ENCODE measurements around the gene MRPL36.
"Not testable (repeated sequence)": the region's sequence is repeated elsewhere in the genome, so short reads cannot be mapped to it uniquely, and the experiment has no call there.

The MRPL36 gene

DNA sequence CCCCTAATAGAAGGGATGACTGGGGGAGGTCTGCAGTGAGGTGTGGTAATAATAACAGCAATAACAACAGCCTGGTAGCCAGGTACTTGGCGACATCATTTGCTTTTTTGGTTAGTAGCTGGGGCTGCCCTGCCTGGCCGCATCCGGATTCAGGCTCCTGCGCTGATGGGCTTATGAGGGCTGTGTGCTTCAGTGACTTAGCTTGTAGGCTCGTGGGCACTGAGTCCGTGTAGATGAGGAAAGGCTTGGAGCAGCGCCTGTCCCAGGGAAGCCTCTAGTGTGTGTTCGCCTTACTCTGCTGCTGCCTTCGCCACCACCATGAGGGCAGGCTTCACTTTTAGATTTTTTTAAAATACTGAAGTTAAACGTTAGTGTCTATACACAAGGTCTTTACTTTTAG is 6.1 kb upstream of the MRPL36 start:
- H3K4me3 ChIP-seq (ENCODE audit: low read length): no peak overlapping the region
- H3K27me3 ChIP-seq (ENCODE audit: control insufficient read depth, insufficient read depth, low read length): no peaks in the 10 kb centered on the region
- H3K9me3 ChIP-seq (ENCODE audit: control insufficient read depth, low read length): no peaks in the 10 kb centered on the region
- H3K36me3 ChIP-seq (ENCODE audit: control insufficient read depth, insufficient read depth, low read length): peaks cover 6% of the 10 kb centered on the region
- no peak overlapping the region for H3K9ac ChIP-seq (ENCODE audit: low read length)
- peaks cover 4% of the 10 kb centered on the region for H3K4me1 ChIP-seq (ENCODE audit: control insufficient read depth, insufficient read depth, low read length)

- H3K27me3 ChIP-seq (ENCODE audit: control insufficient read depth, insufficient read depth, low read length): no peaks in the 10 kb centered on the region
- no peak overlapping the region for H3K9ac ChIP-seq (ENCODE audit: low read length)
- peaks cover 4% of the 10 kb centered on the region for H3K4me1 ChIP-seq (ENCODE audit: control insufficient read depth, insufficient read depth, low read length)
- H3K4me3 ChIP-seq (ENCODE audit: low read length): no peak overlapping the region
- H3K36me3 ChIP-seq (ENCODE audit: control insufficient read depth, insufficient read depth, low read length): peaks cover 6% of the 10 kb centered on the region
- no peaks in the 10 kb centered on the region for H3K9me3 ChIP-seq (ENCODE audit: control insufficient read depth, low read length)
Measured at GRCh38 chr5:1805326-1805725, 5.7 kb upstream of the MRPL36 start.

DNA sequence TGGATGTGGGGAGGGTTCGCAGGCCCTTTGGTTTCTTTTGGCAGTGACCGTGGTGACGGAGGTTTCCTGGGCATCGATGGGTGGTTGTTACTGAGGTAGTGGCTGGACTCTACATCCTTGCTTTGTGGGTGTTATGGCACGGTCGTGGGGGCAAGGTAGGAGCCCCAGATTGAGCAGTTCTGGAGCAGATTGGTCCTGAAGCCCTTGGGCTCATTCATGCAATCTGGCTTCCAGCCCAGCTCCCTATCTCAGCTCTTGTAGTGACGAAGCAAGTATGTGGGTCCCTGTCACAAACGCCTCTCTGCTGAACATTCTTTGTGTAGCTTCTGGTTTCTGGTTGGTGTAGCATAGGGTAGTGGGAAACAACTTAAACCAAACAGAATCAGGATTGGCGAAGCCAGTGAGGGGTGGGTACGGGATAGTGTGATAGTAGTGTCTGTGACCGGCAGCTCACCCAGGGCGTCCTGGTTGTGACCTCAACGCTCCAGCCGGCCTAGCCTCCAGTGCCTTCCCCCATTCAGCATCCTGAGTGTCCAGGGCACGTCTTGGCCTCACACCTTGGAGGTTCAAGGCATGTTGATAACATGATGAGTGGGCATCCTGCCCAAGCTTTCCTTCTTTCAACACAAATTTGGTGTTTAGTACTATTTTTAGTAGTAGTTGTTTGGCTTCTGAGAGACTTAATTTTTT is 4.5 kb upstream of the MRPL36 start:
- Histone ChIP-seq H3K9me3 (ENCODE audit: control insufficient read depth, low read length) (no peaks in the 10 kb centered on the region), H3K4me3 (ENCODE audit: low read length) (no peak overlapping the region), H3K36me3 (ENCODE audit: control insufficient read depth, insufficient read depth, low read length) (peaks cover 6% of the 10 kb centered on the region), H3K27me3 (ENCODE audit: control insufficient read depth, insufficient read depth, low read length) (no peaks in the 10 kb centered on the region), H3K4me1 (ENCODE audit: control insufficient read depth, insufficient read depth, low read length) (peaks cover 4% of the 10 kb centered on the region), H3K9ac (ENCODE audit: low read length) (no peak overlapping the region)

DNA sequence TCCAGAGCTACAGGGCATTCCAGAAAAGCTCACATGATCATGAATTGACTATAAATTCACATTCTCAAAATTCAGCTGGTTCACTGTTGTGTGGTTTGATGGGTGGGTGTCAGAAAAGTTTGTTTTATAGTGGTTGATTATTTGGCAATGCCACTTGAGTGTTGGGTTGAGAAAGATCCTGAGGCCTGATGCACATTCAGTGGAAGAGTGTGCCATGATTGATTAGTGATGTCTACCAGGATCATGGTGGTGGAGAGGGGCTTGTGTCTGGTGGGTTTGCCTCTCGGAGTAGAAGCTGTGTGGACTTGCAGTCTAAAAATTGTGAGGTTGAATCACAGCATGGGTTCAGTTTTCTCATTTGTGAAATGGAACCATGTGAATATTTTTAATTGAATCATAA is 3.6 kb upstream of the MRPL36 start:
- H3K27me3 ChIP-seq (ENCODE audit: control insufficient read depth, insufficient read depth, low read length): no peaks in the 10 kb centered on the region
- no peak overlapping the region for H3K9ac ChIP-seq (ENCODE audit: low read length)
- H3K9me3 ChIP-seq (ENCODE audit: control insufficient read depth, low read length): no peaks in the 10 kb centered on the region
- peaks cover 12% of the 10 kb centered on the region for H3K4me1 ChIP-seq (ENCODE audit: control insufficient read depth, insufficient read depth, low read length)
- no peak overlapping the region for H3K4me3 ChIP-seq (ENCODE audit: low read length)
- peaks cover 6% of the 10 kb centered on the region for H3K36me3 ChIP-seq (ENCODE audit: control insufficient read depth, insufficient read depth, low read length)

- Histone ChIP-seq H3K9me3 (ENCODE audit: control insufficient read depth, low read length) (no peaks in the 10 kb centered on the region), H3K4me3 (ENCODE audit: low read length) (peak overlapping the region; percentile 80), H3K4me1 (ENCODE audit: control insufficient read depth, insufficient read depth, low read length) (peaks cover 12% of the 10 kb centered on the region), H3K9ac (ENCODE audit: low read length) (peak overlapping the region; percentile 85), H3K36me3 (ENCODE audit: control insufficient read depth, insufficient read depth, low read length) (peaks cover 6% of the 10 kb centered on the region), H3K27me3 (ENCODE audit: control insufficient read depth, insufficient read depth, low read length) (no peaks in the 10 kb centered on the region)
Measured at GRCh38 chr5:1801967-1802295, 2.3 kb upstream of the MRPL36 start.

- H3K9me3 ChIP-seq (ENCODE audit: control insufficient read depth, low read length): no peaks in the 10 kb centered on the region
- H3K9ac ChIP-seq (ENCODE audit: low read length): peak within 1 kb of the TSS; percentile 85
- peaks cover 6% of the 10 kb centered on the region for H3K36me3 ChIP-seq (ENCODE audit: control insufficient read depth, insufficient read depth, low read length)
- peaks cover 12% of the 10 kb centered on the region for H3K4me1 ChIP-seq (ENCODE audit: control insufficient read depth, insufficient read depth, low read length)
- H3K27me3 ChIP-seq (ENCODE audit: control insufficient read depth, insufficient read depth, low read length): no peaks in the 10 kb centered on the region
- H3K4me3 ChIP-seq (ENCODE audit: low read length): peak within 1 kb of the TSS; percentile 80
Measured at GRCh38 chr5:1801222-1801966, 1.8 kb upstream of the MRPL36 start, which contains the start of gene NDUFS6. TSS of gene NDUFS6 (plus strand) at chr5:1801407. CDS start at chr5:1801418, 11 bp downstream.

GRCh38 chr5:1800472-1801221 is 1.0 kb upstream of the MRPL36 start:
- peaks cover 12% of the 10 kb centered on the region for H3K4me1 ChIP-seq (ENCODE audit: control insufficient read depth, insufficient read depth, low read length)
- H3K9ac ChIP-seq (ENCODE audit: low read length): peak overlapping the region; percentile 85
- no peaks in the 10 kb centered on the region for H3K27me3 ChIP-seq (ENCODE audit: control insufficient read depth, insufficient read depth, low read length)
- peak overlapping the region; percentile 80 for H3K4me3 ChIP-seq (ENCODE audit: low read length)
- no peaks in the 10 kb centered on the region for H3K9me3 ChIP-seq (ENCODE audit: control insufficient read depth, low read length)
- H3K36me3 ChIP-seq (ENCODE audit: control insufficient read depth, insufficient read depth, low read length): peaks cover 6% of the 10 kb centered on the region

- Histone ChIP-seq H3K27me3 (ENCODE audit: control insufficient read depth, insufficient read depth, low read length) (no peaks in the 10 kb centered on the region), H3K36me3 (ENCODE audit: control insufficient read depth, insufficient read depth, low read length) (peaks cover 6% of the 10 kb centered on the region), H3K4me3 (ENCODE audit: low read length) (peak overlapping the region; percentile 80), H3K4me1 (ENCODE audit: control insufficient read depth, insufficient read depth, low read length) (peaks cover 12% of the 10 kb centered on the region), H3K9ac (ENCODE audit: low read length) (peak overlapping the region; percentile 73), H3K9me3 (ENCODE audit: control insufficient read depth, low read length) (no peaks in the 10 kb centered on the region)
Measured at GRCh38 chr5:1799110-1799601, 481 bp downstream of the MRPL36 start.

- not testable (repeated sequence) for H3K36me3 ChIP-seq (ENCODE audit: control insufficient read depth, insufficient read depth, low read length); H3K9me3 ChIP-seq (ENCODE audit: control insufficient read depth, low read length); H3K27me3 ChIP-seq (ENCODE audit: control insufficient read depth, insufficient read depth, low read length); H3K4me3 ChIP-seq (ENCODE audit: low read length)
- peaks cover 12% of the 10 kb centered on the region for H3K4me1 ChIP-seq (ENCODE audit: control insufficient read depth, insufficient read depth, low read length)
- H3K9ac ChIP-seq (ENCODE audit: low read length): peak overlapping the region; percentile 73
Measured at GRCh38 chr5:1798589-1798988, 1.0 kb downstream of the MRPL36 start.

- Histone ChIP-seq H3K9ac (ENCODE audit: low read length) (no peak overlapping the region), H3K4me1 (ENCODE audit: control insufficient read depth, insufficient read depth, low read length) (peaks cover 12% of the 10 kb centered on the region), H3K9me3 (ENCODE audit: control insufficient read depth, low read length) (no peaks in the 10 kb centered on the region), H3K36me3 (ENCODE audit: control insufficient read depth, insufficient read depth, low read length) (peaks cover under 1% of the 10 kb centered on the region), H3K4me3 (ENCODE audit: low read length) (no peak overlapping the region), H3K27me3 (ENCODE audit: control insufficient read depth, insufficient read depth, low read length) (no peaks in the 10 kb centered on the region)
Measured at GRCh38 chr5:1797855-1798254, 1.8 kb downstream of the MRPL36 start.

DNA sequence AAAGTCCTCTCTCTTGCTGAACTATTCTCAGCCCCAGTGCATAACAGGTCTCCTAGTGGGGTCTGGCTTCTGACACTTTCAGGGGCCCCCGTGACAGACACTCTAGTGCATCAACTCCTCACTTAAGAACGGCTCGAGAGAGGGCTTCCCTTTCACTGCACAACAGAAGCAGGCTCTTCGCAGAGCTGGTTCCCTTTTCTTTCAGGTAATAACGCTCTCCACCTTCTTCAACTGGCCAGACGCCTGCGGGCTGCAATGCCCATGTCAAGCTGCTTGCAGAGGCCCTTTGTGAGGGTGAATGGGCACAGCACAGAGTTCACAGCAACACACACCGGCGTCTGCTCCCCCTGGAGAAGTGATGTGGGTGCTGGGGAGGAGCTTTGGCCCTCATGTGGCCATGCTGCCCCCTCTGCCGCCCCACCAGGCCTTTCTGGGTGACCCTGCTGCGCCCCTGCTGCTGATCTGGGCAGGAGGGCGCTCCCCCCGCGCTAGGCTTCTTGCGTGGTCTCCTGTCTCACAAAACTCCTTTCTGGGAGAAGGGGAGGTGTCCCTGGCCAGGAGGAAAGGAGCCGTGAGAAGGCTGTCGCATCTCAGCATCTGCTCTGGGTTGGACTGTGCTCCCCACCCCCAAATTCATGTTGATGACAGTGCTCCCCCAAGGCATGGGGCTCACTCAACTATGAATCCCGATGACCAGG is 2.4 kb downstream of the MRPL36 start:
- H3K9ac ChIP-seq (ENCODE audit: low read length): no peak overlapping the region
- peaks cover 12% of the 10 kb centered on the region for H3K4me1 ChIP-seq (ENCODE audit: control insufficient read depth, insufficient read depth, low read length)
- no peaks in the 10 kb centered on the region for H3K27me3 ChIP-seq (ENCODE audit: control insufficient read depth, insufficient read depth, low read length)
- no peaks in the 10 kb centered on the region for H3K36me3 ChIP-seq (ENCODE audit: control insufficient read depth, insufficient read depth, low read length)
- H3K4me3 ChIP-seq (ENCODE audit: low read length): no peak overlapping the region
- H3K9me3 ChIP-seq (ENCODE audit: control insufficient read depth, low read length): no peaks in the 10 kb centered on the region
